Sciatic nerve (tissue), 2 donors: ENCODE measurements around the gene ARHGAP42. TPM values are rescaled to one million over a fixed set of nuclear protein-coding genes. Genes with fewer than 3 reads are reported as not detected.

ENCODE experiments used
- ATAC-seq: fragments of 200-7000 bp; cut with Tn5 transposase; one replicate; pipeline ENCODE4 v1.9.1; 2020; ENCODE audit warnings: mild to moderate bottlenecking, moderate library complexity
- DNase-seq: peaks from one replicate; pipeline ENCODE4 v3.0.0-alpha.2; 2020; ENCODE audit warnings: low spot score
- intact Hi-C: fragments of 100-400 bp; cut with DNase I; formaldehyde crosslinking; loops from one replicate; pipeline ENCODE4 v1.14.2; 2022
- total RNA-seq: library from RNA; stranded (reverse); fragmentation: NEBNext Ultra II Directional; extraction: Animal tissue kit (Norgen Biotek cat#: 25700); gene quantifications from one replicate; pipeline ENCODE4 v1.2.1, GENCODE V29; 2021
- donor health status: DM: no; HTN: no; CAD: no.
- donor health status: DM: no; HTN: no; CAD: no.

Gene ARHGAP42
- total RNA-seq, 1 donor from 2014 or later: 120 TPM

- ATAC-seq: no peak
- intact Hi-C loops: no loop called here
Measured at GRCh38 chr11:100918551-100919500, 231.7 kb downstream of the ARHGAP42 start.

GRCh38 chr11:100920593-100920992, 233.5 kb downstream of the ARHGAP42 start:
- intact Hi-C loops: loop anchor here (10.0 kb wide), 1 partner anchor 236 kb away; the partner anchor contains the start of gene ARHGAP42
- ATAC-seq (no peak), DNase-seq (no peak)

More at GRCh38 chr11:100918551-100919500, 231.7 kb downstream of the ARHGAP42 start:
- no peak for DNase-seq

GRCh38 chr11:100922121-100922520, 235.0 kb downstream of the ARHGAP42 start:
- ATAC-seq: no peak
- intact Hi-C loops: loop anchor here (10.0 kb wide), 1 partner anchor 237 kb away; the partner anchor contains the start of gene ARHGAP42
- no peak for DNase-seq

GRCh38 chr11:100923555-100923954, 236.5 kb downstream of the ARHGAP42 start:
- intact Hi-C loops: loop anchor here (10.0 kb wide), 1 partner anchor 239 kb away; the partner anchor contains the start of gene ARHGAP42
- peak; percentile 85 for ATAC-seq
- DNase-seq: no peak

GRCh38 chr11:100925935-100926334, 238.8 kb downstream of the ARHGAP42 start:
- intact Hi-C loops: loop anchor here (10.0 kb wide), 1 partner anchor 241 kb away; the partner anchor contains the start of gene ARHGAP42
- ATAC-seq: no peak
- no peak for DNase-seq

GRCh38 chr11:100927579-100927978, 240.5 kb downstream of the ARHGAP42 start:
- DNase-seq (no peak), ATAC-seq (no peak)
- intact Hi-C loops: loop anchor here (10.0 kb wide), 1 partner anchor 243 kb away; the partner anchor contains the start of gene ARHGAP42

- ATAC-seq: no peak
- no peak for DNase-seq
- intact Hi-C loops: loop anchor here (10.0 kb wide), 1 partner anchor 244 kb away; the partner anchor contains the start of gene ARHGAP42
Measured at GRCh38 chr11:100928426-100928825, 241.3 kb downstream of the ARHGAP42 start.

- DNase-seq: no peak
- ATAC-seq: no peak
- intact Hi-C loops: loop anchor here (10.0 kb wide), 1 partner anchor 245 kb away; the partner anchor contains the start of gene ARHGAP42
Measured at GRCh38 chr11:100929377-100929776, 242.3 kb downstream of the ARHGAP42 start.

- intact Hi-C loops: loop anchor here (10.0 kb wide), 1 partner anchor 355 kb away; no protein-coding TSS in a partner anchor
Measured at GRCh38 chr11:100930185-100930778, 243.2 kb downstream of the ARHGAP42 start.

GRCh38 chr11:100932474-100933100, 245.5 kb downstream of the ARHGAP42 start:
- no peak for DNase-seq
- intact Hi-C loops: loop anchor here (10.0 kb wide), 1 partner anchor 358 kb away; no protein-coding TSS in a partner anchor
- peak; percentile 64 for ATAC-seq

More at GRCh38 chr11:100930185-100930778, 243.2 kb downstream of the ARHGAP42 start:
- ATAC-seq (peak; percentile 80), DNase-seq (no peak)

- no peak for DNase-seq
- ATAC-seq: no peak
- intact Hi-C loops: loop anchor here (10.0 kb wide), 1 partner anchor 362 kb away; no protein-coding TSS in a partner anchor
Measured at GRCh38 chr11:100936781-100937180, 249.7 kb downstream of the ARHGAP42 start.

- ATAC-seq (no peak), DNase-seq (no peak)
- intact Hi-C loops: loop anchor here (10.0 kb wide), 1 partner anchor 365 kb away; no protein-coding TSS in a partner anchor
Measured at GRCh38 chr11:100939571-100939970, 252.5 kb downstream of the ARHGAP42 start.

GRCh38 chr11:100940111-100940510, 253.0 kb downstream of the ARHGAP42 start:
- DNase-seq (no peak), ATAC-seq (no peak)
- intact Hi-C loops: no loop called here

GRCh38 chr11:100941033-100941432, 253.9 kb downstream of the ARHGAP42 start:
- DNase-seq (no peak), ATAC-seq (peak; percentile 57)
- intact Hi-C loops: no loop called here

- intact Hi-C loops: no loop called here
- ATAC-seq: no peak
- DNase-seq: no peak
Measured at GRCh38 chr11:100942016-100942415, 254.9 kb downstream of the ARHGAP42 start.

GRCh38 chr11:100948936-100949335, 261.8 kb downstream of the ARHGAP42 start:
- no peak for DNase-seq

GRCh38 chr11:100949443-100949842, 262.4 kb downstream of the ARHGAP42 start:
- ATAC-seq (no peak), DNase-seq (no peak)
- intact Hi-C loops: no loop called here

More at GRCh38 chr11:100948936-100949335, 261.8 kb downstream of the ARHGAP42 start:
- intact Hi-C loops: no loop called here
- ATAC-seq: no peak

- ATAC-seq: no peak
- intact Hi-C loops: loop anchor here (10.0 kb wide), 1 partner anchor 941 kb away; no protein-coding TSS in a partner anchor
- DNase-seq: no peak
Measured at GRCh38 chr11:100955318-100955717, 268.2 kb downstream of the ARHGAP42 start.
